ENCODE results near the gene ANGPTL2. TPM values are rescaled to one million over a fixed set of nuclear protein-coding genes. Genes with fewer than 3 reads are reported as not detected.

Gene ANGPTL2
- total and polyA plus RNA-seq, 4 donors = 0.93 to 3.2 (median 1.9) TPM

GRCh38 chr9:127153501-127153900 lies 31.1 kb upstream of the ANGPTL2 start:
- H3K9ac ChIP-seq (ENCODE audit: low read depth in 1 of 2, low read length in 2 of 2) = no peak overlapping the region
- H3K27me3 ChIP-seq (ENCODE audit: control insufficient read depth in 4 of 4, insufficient read depth in 4 of 4, low read length in 3 of 4) = no peaks in the 10 kb centered on the region
- no peaks in the 10 kb centered on the region for H3K9me3 ChIP-seq (ENCODE audit: control insufficient read depth in 4 of 4, low read length in 3 of 4)
- DNase-seq (ENCODE audit: low spot score) = peak; percentile 21
- no peaks in the 10 kb centered on the region for H3K4me1 ChIP-seq (ENCODE audit: control insufficient read depth in 4 of 4, insufficient read depth in 4 of 4, low read length in 3 of 4)
- WGBS = 88% methylated on average over 4 of the region's 4 CpGs
- H3K4me3 ChIP-seq (ENCODE audit: low read depth in 1 of 3, low read length in 3 of 3) = no peak overlapping the region
- H3K36me3 ChIP-seq (ENCODE audit: control insufficient read depth in 4 of 4, insufficient read depth in 3 of 4, low read depth in 1 of 4, low read length in 3 of 4) = no peaks in the 10 kb centered on the region
- H3K27ac ChIP-seq (ENCODE audit: low read depth in 1 of 2, low read length in 2 of 2) = no peak overlapping the region
- TF ChIP-seq TAF1 (conservative IDR thresholded peaks at IDR 0.05) (no peak), RXRA (IDR thresholded peaks at IDR 0.05) (peak in 1 of 2 donors; percentile 15)

- WGBS = 94% methylated on average over 6 of the region's 6 CpGs
- no peak for DNase-seq (ENCODE audit: low spot score)
These were observed 27.3 kb upstream of the ANGPTL2 start for GRCh38 chr9:127149463-127150390.

More at GRCh38 chr9:127149463-127150390, 27.3 kb upstream of the ANGPTL2 start:
- H3K27ac ChIP-seq (ENCODE audit: low read depth in 1 of 2, low read length in 2 of 2) = no peak overlapping the region
- no peak overlapping the region for H3K9ac ChIP-seq (ENCODE audit: low read depth in 1 of 2, low read length in 2 of 2)
- H3K4me1 ChIP-seq (ENCODE audit: control insufficient read depth in 4 of 4, insufficient read depth in 4 of 4, low read length in 3 of 4) = no peaks in the 10 kb centered on the region
- H3K4me3 ChIP-seq (ENCODE audit: low read depth in 1 of 3, low read length in 3 of 3) = no peak overlapping the region
- no peaks in the 10 kb centered on the region for H3K9me3 ChIP-seq (ENCODE audit: control insufficient read depth in 4 of 4, low read length in 3 of 4)
- no peak for TF ChIP-seq CTCF (IDR thresholded peaks at IDR 0.05; ENCODE audit: low read depth, low read length, missing input control)
- no peak for TF ChIP-seq FOXA2 (IDR thresholded peaks at IDR 0.05)
- TF ChIP-seq SP1 (IDR thresholded peaks at IDR 0.05) = no peak
- TF ChIP-seq FOXA1 (IDR thresholded peaks at IDR 0.05) = no peak
- no peak for TF ChIP-seq HNF4A (conservative IDR thresholded peaks at IDR 0.05)
- TF ChIP-seq EGR1 (IDR thresholded peaks at IDR 0.05; ENCODE audit: low read depth in 2 of 2) = no peak
- TF ChIP-seq REST (IDR thresholded peaks at IDR 0.05) = no peak
- no peak for TF ChIP-seq TAF1 (conservative IDR thresholded peaks at IDR 0.05)
- TF ChIP-seq GABPA (IDR thresholded peaks at IDR 0.05 in 1 of 2, conservative IDR thresholded peaks at IDR 0.05 in 1 of 2) = no peak
- TF ChIP-seq ATF3 (IDR thresholded peaks at IDR 0.05) = no peak
- TF ChIP-seq HNF4G (IDR thresholded peaks at IDR 0.05) = no peak
- no peak for TF ChIP-seq NR2F2 (IDR thresholded peaks at IDR 0.05)
- TF ChIP-seq RAD21 (IDR thresholded peaks at IDR 0.05) = no peak
- no peak for TF ChIP-seq MAX (IDR thresholded peaks at IDR 0.05)
- TF ChIP-seq RXRA (IDR thresholded peaks at IDR 0.05) = no peak
- no peak for TF ChIP-seq ZBTB33 (IDR thresholded peaks at IDR 0.05)
- no peaks in the 10 kb centered on the region for H3K36me3 ChIP-seq (ENCODE audit: control insufficient read depth in 4 of 4, insufficient read depth in 3 of 4, low read depth in 1 of 4, low read length in 3 of 4)
- no peaks in the 10 kb centered on the region for H3K27me3 ChIP-seq (ENCODE audit: control insufficient read depth in 4 of 4, insufficient read depth in 4 of 4, low read length in 3 of 4)
